ENCODE data around the gene SLC22A3.

SLC22A3 gene

DNA sequence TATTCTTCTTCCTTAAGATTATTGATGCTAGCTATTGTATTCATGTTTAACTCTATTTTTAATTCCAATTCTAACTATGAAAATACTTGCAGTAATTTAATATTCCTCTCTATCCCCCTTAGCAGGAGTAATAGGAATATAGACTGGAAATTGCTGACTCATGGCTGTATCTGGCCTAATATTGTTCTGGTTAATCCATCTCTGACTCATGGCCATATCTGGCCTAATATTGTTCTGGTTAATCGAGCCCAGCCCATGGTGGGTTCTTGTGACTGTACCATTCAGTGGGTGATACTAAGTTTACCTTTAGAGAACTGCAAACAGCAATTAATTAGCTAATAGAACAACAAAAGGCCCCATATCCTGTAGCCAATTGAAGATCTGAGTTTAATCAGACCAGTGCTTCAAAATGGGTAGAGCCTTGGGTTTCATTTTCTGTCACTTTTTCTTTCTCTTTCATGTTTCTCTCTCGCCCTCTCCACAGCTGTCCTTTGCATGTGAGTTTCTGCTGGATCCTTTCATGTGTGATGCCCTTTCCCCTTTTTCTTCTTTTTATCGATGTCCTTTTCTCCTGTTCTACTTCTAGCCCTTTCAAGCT, 50.6 kb downstream of the SLC22A3 start:
- Mint-ChIP-seq H3K4me3 (no peak overlapping the region), H3K9me3 (no peaks in the 10 kb centered on the region), H3K4me1 (ENCODE audit: low read depth) (peaks cover 6% of the 10 kb centered on the region), H3K27ac (no peak overlapping the region), H3K36me3 (ENCODE audit: low read depth) (no peaks in the 10 kb centered on the region), H3K27me3 (peaks cover 22% of the 10 kb centered on the region)

DNA sequence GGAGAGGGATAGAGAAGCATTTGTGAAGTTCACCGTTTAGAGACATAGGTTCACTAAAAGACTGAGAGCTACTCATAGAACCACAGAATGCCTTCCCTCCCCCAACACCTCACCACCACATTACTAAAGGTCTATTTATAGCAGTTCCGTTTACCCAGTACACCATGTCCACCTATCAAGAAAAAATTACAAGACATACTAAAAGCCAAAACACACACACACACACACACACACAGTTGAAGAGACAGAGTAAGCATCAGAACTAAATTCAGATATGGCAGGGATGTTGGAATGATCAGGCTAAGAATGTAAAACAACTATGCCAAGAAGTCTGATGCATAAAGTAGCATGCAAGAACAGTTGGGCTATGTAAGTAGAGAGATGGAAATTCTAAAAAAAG, 52.3 kb downstream of the SLC22A3 start:
- H3K4me3 Mint-ChIP-seq: no peak overlapping the region
- H3K4me1 Mint-ChIP-seq (ENCODE audit: low read depth): peaks cover 6% of the 10 kb centered on the region
- H3K27me3 Mint-ChIP-seq: peaks cover 23% of the 10 kb centered on the region
- no peaks in the 10 kb centered on the region for H3K9me3 Mint-ChIP-seq
- no peak overlapping the region for H3K27ac Mint-ChIP-seq
- no peaks in the 10 kb centered on the region for H3K36me3 Mint-ChIP-seq (ENCODE audit: low read depth)

DNA sequence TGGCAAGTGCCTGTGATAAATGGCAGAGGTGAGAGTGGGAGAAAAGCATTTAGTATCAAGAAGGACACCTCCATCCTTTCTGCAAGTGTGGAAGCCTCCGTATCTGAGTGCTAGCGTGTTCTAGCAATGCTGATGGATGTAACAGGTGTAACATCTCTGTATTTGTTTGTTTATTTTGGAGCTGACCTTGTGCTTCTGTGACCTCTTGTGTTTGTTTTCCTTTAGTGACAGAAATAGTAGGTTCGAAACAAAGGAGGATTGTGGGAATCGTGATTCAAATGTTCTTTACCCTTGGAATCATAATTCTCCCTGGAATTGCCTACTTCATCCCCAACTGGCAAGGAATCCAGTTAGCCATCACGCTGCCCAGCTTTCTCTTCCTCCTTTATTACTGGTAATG, 60.4 kb downstream of the SLC22A3 start:
- no peaks in the 10 kb centered on the region for H3K36me3 Mint-ChIP-seq (ENCODE audit: low read depth)

DNA sequence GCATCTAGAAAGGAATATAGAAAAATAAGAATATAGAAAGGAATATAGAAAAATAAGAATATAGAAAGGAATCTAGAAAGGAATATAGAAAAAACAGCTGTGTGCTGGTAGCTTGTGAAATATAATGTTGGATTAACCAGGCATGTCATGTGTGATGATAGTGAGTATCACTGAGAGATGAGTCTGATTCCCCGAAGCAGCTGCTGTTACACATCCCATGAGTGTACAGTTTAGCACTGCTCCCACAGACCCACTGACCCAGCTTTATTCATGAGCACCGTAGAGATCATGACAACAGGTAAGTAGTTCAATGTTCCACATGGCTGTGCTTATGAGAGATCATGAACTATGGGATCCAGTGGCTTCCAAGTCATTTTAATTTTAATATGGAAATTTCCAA, 64.8 kb downstream of the SLC22A3 start:
- H3K4me3 Mint-ChIP-seq: no peak overlapping the region
- H3K27ac Mint-ChIP-seq: no peak overlapping the region
- no peaks in the 10 kb centered on the region for H3K36me3 Mint-ChIP-seq (ENCODE audit: low read depth)
- no peaks in the 10 kb centered on the region for H3K9me3 Mint-ChIP-seq
- peaks cover 27% of the 10 kb centered on the region for H3K27me3 Mint-ChIP-seq
- H3K4me1 Mint-ChIP-seq (ENCODE audit: low read depth): no peaks in the 10 kb centered on the region

More for the DNA sequence above, 60.4 kb downstream of the SLC22A3 start:
- H3K9me3 Mint-ChIP-seq: no peaks in the 10 kb centered on the region
- H3K27me3 Mint-ChIP-seq: peaks cover 18% of the 10 kb centered on the region
- H3K4me3 Mint-ChIP-seq: no peak overlapping the region
- no peak overlapping the region for H3K27ac Mint-ChIP-seq
- H3K4me1 Mint-ChIP-seq (ENCODE audit: low read depth): no peaks in the 10 kb centered on the region

DNA sequence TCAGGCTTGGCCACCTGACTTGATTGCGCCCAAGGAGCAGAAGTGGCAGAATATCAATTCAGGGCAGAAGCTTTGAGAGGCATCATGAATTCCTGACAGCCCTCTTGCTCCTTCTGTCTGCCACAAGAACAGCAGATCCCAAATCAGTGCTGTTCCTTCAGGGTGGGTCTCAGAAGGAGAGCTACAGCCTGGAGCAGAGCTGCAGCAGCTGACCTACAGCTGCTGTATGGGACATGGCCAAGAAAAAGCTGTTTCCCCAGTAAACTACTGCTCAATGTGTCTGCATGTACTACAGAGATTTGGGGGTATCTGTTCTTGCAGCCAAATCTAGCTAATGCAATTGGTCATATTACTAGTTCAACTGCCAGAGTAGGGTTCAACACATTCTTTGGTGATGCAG, 69.0 kb downstream of the SLC22A3 start:
- Mint-ChIP-seq H3K4me3 (no peak overlapping the region), H3K9me3 (no peaks in the 10 kb centered on the region), H3K27ac (no peak overlapping the region), H3K4me1 (ENCODE audit: low read depth) (no peaks in the 10 kb centered on the region), H3K36me3 (ENCODE audit: low read depth) (no peaks in the 10 kb centered on the region), H3K27me3 (peaks cover 33% of the 10 kb centered on the region)

DNA sequence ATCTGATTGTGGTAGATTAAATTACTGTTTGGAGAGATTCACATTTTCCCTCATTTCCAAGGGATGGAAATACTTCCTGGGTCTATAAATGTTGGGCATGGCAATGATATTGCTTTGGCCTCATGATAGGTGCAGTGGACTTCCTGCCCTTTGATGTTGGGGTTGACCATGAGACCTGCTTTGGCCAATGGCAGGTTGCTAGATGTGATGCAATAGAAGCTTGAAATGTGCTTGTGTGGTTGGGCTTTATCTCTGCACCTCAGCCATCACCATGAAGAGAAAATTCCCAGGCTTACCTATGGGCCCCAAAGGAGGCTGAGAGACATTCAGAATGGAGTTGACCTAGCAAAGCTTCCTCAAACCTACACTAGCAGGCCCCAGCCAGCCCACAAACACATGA, 69.4 kb downstream of the SLC22A3 start:
- Mint-ChIP-seq H3K4me1 (ENCODE audit: low read depth) (no peaks in the 10 kb centered on the region), H3K4me3 (no peak overlapping the region), H3K27me3 (peaks cover 33% of the 10 kb centered on the region), H3K36me3 (ENCODE audit: low read depth) (no peaks in the 10 kb centered on the region), H3K9me3 (no peaks in the 10 kb centered on the region), H3K27ac (no peak overlapping the region)

DNA sequence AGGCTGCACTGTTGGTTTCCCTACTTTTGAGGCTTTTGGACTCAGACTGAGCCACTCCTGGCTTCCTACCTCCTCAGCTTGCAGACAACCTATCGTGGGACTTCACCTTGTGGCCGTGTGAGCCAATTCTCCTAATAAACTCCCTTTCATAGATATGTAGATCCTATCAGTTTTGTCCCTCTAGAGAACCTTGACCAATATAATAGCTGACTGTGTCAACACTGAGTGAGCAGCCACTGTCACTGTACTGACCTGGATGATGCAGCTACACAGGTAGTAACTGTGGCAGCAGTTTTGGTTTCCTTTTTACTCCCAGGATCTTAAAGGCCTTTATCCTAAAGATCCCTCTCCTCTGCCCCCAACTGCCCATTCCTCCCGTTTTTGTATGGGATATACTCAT, 70.2 kb downstream of the SLC22A3 start:
- Mint-ChIP-seq H3K36me3 (ENCODE audit: low read depth) (no peaks in the 10 kb centered on the region), H3K9me3 (no peaks in the 10 kb centered on the region), H3K27ac (no peak overlapping the region), H3K4me3 (no peak overlapping the region), H3K4me1 (ENCODE audit: low read depth) (no peaks in the 10 kb centered on the region), H3K27me3 (peaks cover 32% of the 10 kb centered on the region)

DNA sequence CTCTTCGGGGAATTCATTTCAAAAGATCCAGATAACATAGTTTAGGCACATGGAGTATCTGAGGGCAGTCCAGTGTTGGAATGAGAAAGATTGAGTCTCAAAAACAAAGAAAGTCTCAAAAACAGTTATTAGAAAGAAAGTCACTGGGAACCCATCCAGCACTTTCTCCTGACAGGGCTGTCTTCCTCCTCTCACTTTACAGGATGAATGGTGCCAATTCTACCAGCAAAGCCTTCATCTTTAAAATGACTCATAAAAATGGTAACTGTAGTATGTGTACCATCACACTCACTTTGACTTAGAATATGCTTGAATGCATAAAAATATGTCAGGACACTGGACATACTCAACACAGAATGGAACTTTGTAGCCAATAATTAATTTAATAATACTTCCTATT, 71.3 kb downstream of the SLC22A3 start:
- peaks cover 31% of the 10 kb centered on the region for H3K27me3 Mint-ChIP-seq
- H3K36me3 Mint-ChIP-seq (ENCODE audit: low read depth): no peaks in the 10 kb centered on the region
- no peak overlapping the region for H3K4me3 Mint-ChIP-seq
- H3K27ac Mint-ChIP-seq: no peak overlapping the region
- no peaks in the 10 kb centered on the region for H3K9me3 Mint-ChIP-seq
- no peaks in the 10 kb centered on the region for H3K4me1 Mint-ChIP-seq (ENCODE audit: low read depth)

DNA sequence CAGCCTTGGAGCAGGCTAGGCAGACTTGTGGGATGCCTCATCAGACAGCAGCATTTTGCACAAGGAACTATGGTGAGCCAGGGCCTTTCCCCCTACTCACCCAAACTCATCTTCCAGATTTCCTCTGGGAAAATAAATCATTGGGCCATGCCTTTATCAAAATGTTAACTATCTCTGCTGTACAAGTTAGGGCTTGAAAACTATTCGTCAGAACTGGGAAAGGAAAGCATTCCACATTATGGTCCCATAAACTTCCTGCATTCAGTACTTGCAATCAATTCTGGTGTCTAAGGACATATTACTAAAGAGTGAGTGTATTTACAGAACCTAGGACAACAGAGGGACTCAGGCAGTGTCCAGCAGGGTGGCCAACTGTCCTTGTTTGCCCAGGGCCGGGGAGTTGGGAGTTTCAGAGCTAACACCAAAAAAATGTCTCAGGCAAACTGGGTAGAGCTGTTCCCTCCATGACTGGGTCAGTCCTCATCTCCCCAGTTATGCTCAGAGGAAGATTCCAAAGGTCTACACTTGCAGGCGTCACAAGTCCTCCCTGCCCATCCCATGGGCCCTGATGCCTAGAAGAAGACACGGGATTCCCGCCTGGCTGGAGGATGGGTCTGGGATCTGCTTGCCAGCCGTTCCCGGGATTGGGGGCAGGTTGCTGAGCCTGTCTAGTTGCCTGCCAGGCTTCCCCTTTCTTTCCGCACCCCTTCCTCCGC, 72.2 kb downstream of the SLC22A3 start:
- Mint-ChIP-seq H3K27me3 (peaks cover 29% of the 10 kb centered on the region), H3K36me3 (ENCODE audit: low read depth) (no peaks in the 10 kb centered on the region), H3K4me1 (ENCODE audit: low read depth) (no peaks in the 10 kb centered on the region), H3K27ac (no peak overlapping the region), H3K4me3 (no peak overlapping the region), H3K9me3 (no peaks in the 10 kb centered on the region)

DNA sequence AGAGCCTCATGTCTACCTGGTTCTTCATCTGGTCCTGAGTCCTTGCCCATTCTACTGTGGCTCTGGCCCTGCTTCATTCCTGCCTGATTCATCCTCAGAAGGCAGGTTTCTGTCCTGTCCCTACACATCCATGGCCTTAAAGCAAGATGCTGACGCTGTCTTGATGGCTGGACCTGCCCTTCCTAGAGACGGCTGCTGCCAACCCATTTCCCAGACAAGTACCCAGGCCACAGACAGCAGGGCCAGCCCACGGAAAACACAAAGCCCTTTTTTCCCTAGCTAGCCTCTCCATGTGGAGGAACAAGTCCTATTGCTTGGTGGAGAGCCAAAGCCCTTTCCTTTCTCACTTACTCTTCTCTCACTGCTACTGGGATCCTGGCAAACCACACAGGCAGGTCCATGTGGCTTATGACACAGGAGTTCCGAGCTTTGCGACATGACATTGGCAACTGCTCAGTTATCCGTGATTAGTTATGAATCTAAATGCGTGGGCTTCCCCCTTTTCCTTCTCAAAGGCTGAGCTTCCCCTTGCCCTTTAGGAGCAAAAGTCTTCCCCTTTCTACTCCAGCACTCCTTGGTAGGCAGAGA, 72.9 kb downstream of the SLC22A3 start:
- H3K4me3 Mint-ChIP-seq: no peak overlapping the region
- H3K27ac Mint-ChIP-seq: no peak overlapping the region
- H3K9me3 Mint-ChIP-seq: no peaks in the 10 kb centered on the region
- peaks cover 3% of the 10 kb centered on the region for H3K4me1 Mint-ChIP-seq (ENCODE audit: low read depth)
- H3K36me3 Mint-ChIP-seq (ENCODE audit: low read depth): no peaks in the 10 kb centered on the region
- H3K27me3 Mint-ChIP-seq: peaks cover 26% of the 10 kb centered on the region

DNA sequence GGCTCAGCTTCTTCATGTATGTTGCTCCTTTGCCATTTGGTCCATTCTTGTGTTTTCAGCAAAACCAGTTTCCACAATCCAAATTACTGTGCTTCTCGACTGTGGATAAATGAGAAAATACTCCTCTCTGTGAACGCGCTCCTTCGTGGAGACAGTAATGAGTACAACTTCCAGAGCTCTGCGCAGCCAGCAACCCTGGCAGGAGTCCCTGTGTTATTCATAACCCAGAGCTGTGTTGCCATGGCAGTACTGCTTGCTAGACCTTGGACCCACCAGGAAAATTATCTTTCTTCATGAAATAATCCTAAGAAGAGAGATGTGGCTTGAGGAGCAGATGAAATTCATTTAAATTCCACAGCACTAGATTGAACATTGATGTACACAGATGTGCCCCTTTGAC, 73.7 kb downstream of the SLC22A3 start:
- H3K4me3 Mint-ChIP-seq: no peak overlapping the region
- H3K4me1 Mint-ChIP-seq (ENCODE audit: low read depth): peaks cover 10% of the 10 kb centered on the region
- H3K9me3 Mint-ChIP-seq: no peaks in the 10 kb centered on the region
- H3K27me3 Mint-ChIP-seq: peaks cover 30% of the 10 kb centered on the region
- no peaks in the 10 kb centered on the region for H3K36me3 Mint-ChIP-seq (ENCODE audit: low read depth)
- H3K27ac Mint-ChIP-seq: no peak overlapping the region

DNA sequence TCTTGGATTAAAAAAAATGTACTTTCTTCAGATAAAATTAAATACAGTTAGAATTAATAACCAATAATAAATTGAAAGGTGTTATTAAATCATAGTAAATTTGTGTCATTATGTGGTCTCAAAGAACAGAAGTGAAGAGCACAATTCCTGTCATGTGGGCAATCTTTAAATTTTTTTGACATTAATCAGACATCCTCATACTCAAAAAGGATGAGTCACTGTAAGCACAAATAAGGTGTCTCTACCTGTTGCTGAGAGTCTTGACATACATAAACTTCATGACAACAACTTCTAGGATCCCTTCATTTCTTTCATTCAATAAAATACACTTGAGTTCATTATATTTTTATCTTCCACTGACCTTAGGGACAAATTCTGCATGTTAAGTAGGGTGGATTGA, 76.1 kb downstream of the SLC22A3 start:
- Mint-ChIP-seq H3K36me3 (ENCODE audit: low read depth) (no peaks in the 10 kb centered on the region), H3K4me1 (ENCODE audit: low read depth) (peaks cover 10% of the 10 kb centered on the region), H3K27me3 (peaks cover 44% of the 10 kb centered on the region), H3K4me3 (no peak overlapping the region), H3K9me3 (no peaks in the 10 kb centered on the region), H3K27ac (no peak overlapping the region)

DNA sequence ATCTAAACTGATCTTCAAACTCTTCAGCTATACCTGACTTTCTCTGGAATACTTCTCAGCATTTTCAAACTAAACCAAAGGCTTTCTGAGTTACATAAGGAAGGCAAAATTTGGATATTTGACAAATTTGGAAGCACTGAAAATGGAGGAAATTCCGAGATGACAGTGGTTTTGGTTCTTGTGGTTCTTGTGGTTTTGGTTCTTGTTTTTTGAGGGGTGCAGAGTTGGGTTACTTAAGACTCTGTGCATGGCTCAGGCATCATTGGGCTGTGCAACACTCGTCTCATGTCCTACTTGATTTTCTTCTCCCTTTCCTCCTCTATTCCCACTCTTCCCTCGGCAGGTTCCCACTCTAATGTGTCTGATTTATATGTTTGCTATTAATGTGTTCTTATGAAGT, 78.0 kb downstream of the SLC22A3 start:
- Mint-ChIP-seq H3K36me3 (ENCODE audit: low read depth) (no peaks in the 10 kb centered on the region), H3K4me1 (ENCODE audit: low read depth) (peaks cover 10% of the 10 kb centered on the region), H3K27me3 (peaks cover 53% of the 10 kb centered on the region), H3K27ac (peak overlapping the region; percentile 3), H3K9me3 (no peaks in the 10 kb centered on the region), H3K4me3 (no peak overlapping the region)

DNA sequence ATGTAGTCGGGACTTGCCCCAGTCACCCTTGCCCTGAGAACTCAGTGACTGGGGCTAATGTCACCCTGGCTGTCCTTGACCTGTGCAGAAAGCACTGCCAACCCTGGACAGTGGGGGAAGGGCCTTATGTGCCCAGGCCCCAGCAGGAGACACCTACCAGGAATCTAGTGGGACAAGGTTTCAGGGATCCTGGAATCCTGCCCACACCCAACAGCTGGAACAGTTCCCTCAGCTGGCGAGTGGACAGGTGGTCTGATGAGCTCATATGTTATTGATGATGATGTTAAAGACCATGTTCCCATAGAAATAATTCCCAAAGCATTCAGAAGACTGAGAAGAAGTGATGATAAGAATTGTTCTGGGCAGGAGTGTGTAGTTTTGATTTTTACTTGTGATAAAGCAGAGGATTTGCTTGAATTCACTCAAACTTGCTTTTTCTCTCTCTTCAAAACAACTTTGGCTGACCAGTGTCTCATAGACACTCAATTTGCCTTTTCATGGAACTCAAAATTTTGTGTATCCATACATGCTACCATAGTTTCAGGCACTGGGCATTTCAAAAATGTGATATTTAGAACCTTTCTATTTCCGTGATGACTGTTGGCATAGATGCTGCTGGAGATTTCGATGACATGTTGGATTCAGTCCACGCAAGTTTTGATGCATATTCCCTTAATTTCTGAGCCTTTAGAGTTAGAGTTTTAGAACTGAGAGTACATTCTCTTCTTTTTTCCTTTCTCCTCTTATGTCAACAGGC, 79.3 kb downstream of the SLC22A3 start:
- Mint-ChIP-seq H3K4me1 (ENCODE audit: low read depth) (peaks cover 10% of the 10 kb centered on the region), H3K36me3 (ENCODE audit: low read depth) (no peaks in the 10 kb centered on the region), H3K4me3 (no peak overlapping the region), H3K27me3 (peaks cover 54% of the 10 kb centered on the region), H3K9me3 (no peaks in the 10 kb centered on the region), H3K27ac (no peak overlapping the region)

DNA sequence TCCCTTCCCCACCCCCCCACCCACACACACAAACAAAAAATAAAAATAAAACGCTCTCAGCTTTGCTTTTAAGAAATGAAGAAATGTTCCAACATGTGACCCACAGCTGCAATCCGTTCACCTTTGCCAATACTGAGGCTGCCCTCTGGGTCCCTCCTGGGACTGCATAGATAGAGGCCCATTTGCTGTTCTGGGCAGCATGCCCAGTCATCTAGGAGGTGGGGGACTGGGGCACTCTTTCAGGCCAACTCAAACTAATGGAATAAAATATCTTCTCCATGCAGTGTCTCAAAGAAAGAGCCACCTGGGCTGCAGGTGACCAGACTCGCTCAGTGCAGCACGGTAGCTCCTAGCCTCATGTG, 79.9 kb downstream of the SLC22A3 start:
- Mint-ChIP-seq H3K4me3 (no peak overlapping the region), H3K4me1 (ENCODE audit: low read depth) (peaks cover 10% of the 10 kb centered on the region), H3K9me3 (no peaks in the 10 kb centered on the region), H3K27ac (no peak overlapping the region), H3K36me3 (ENCODE audit: low read depth) (no peaks in the 10 kb centered on the region), H3K27me3 (peaks cover 54% of the 10 kb centered on the region)
